Skin epidermis (tissue), 12 donors: Measurements from ENCODE around the gene RCOR3.
"Not testable (repeated sequence)": the region's sequence is repeated elsewhere in the genome, so short reads cannot be mapped to it uniquely, and the experiment has no call there.

ENCODE experiments used
- H3K27ac ChIP-seq, 21 experiments: fragments of 200-600 bp; sonication (generic) in 11 of 21; one replicate each; pipeline ENCODE4 v1.5.0; 2020; ENCODE audit warnings: mild to moderate bottlenecking in 3 of 21, inconsistent platforms in 2 of 21, moderate library complexity in 2 of 21
- H3K4me3 ChIP-seq, 7 experiments: fragments of 200-600 bp; sonication (generic) in 2 of 7; one replicate each; pipeline ENCODE4 v1.5.0; 2020; ENCODE audit warnings: inconsistent platforms in 2 of 7, mild to moderate bottlenecking in 2 of 7, moderate library complexity in 1 of 7

The RCOR3 gene

DNA sequence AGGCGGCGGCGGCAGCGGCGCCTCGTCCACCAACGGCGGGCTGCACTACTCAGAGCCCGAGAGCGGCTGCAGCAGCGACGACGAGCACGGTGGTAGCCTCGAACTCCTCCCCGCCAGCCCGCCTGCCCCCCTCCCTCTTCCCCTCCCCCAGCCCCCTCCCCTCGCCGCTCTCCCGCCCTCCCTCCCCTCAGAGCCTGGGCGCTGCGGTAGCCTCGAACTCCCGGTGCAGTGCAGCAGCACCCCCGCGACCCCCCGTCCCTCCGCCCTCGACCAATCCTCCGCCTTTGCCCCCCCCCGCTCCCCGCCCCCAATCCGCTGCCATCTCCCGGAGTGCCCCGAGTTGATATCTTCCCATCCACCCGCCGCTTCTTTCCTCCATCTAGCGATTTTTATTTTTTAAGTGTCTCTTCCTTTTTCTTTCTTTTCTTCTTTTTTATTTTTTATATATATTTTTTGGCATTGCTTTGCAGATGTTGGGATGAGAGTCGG, 516 bp downstream of the RCOR3 start:
- Histone ChIP-seq H3K4me3 (peak overlapping the region; percentile 38 to 89 (median 78)), H3K27ac (peak overlapping the region; percentile 92 to 100 (median 97))

DNA sequence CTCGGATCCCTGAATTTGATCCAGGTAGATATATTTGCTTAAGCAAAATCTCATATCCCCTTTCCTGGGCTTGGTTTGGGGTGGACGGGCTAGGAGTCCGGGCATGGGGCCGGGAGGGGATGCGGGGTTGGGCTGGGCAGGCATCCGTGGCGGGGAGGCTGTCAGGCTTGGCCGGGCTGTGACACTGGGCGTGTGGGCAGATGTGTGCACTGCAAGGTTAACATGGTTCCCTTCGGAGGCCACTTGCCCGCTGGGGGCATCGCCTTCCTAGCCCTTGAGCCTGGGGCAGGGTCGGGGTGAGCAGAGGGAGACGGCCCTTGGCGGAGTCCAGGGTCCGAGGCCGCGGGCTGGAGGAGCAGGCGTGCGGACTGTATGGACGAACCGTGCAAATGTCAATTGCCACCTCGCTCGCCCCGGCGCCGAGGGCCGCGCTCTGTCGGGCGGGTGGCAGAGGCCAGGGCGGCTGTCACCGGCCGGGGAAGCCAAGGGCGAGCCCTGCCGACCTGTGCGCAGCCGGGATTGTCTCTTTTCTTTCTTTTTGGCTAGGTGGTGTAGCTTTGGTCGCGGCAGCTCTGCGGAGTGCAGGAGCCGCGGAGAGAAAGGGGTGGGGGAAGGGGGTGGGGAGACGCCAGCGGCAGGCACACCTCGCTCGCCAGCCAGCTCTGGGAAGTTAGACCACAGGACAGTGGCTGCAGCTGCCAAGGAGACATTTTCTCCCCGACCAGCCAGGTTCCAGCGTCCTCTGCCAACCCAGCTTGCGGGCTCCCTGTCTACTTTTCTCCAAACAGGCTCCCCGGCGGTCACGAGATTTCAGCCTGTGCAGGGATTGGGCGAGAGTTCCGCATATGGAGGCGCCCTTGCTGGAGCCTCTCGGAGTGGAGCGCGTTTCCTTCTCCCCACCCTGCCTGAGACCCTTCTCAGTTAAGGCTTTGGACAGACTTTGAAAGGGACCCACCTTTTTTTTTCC, 1.3 kb downstream of the RCOR3 start:
- Histone ChIP-seq H3K27ac (peak overlapping the region; percentile 33 to 100 (median 97)), H3K4me3 (peak overlapping the region; percentile 38 to 89 (median 78))

DNA sequence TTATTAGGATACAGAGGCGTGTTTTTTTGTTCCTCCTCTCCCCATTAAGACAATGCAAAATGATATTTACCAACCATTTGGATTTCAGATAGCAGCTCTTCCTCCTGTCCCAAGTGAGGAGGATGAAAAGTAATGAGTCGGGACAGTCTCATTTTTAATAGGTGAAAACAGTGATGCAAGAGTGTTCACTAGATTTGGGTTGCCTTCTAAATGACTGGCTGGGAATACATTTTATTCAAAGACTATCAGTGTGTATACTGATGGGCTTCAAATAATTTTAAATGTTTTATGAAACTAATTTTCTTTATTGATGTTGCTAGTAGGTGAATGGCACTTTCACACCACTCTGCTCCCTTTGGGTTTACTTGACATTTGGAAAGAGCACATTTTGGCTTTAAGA, 2.1 kb downstream of the RCOR3 start:
- Histone ChIP-seq H3K27ac (peak overlapping the region in 12 of 21 experiments; percentile 72 to 99 (median 96)), H3K4me3 (peak overlapping the region; percentile 38 to 89 (median 78))

DNA sequence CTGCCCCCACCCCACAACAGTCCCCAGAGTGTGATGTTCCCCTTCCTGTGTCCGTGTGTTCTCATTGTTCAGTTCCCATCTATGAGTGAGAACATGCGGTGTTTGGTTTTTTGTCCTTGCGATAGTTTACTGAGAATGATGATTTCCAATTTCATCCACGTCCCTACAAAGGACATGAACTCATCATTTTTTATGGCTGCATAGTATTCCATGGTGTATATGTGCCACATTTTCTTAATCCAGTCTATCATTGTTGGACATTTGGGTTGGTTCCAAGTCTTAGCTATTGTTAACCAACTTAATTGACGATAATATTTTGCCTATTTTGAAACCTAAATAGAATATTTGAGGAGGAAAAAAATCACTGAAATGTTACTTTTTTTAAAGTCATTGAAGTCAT, 3.9 kb downstream of the RCOR3 start:
- not testable (repeated sequence) for H3K4me3 ChIP-seq, H3K27ac ChIP-seq

DNA sequence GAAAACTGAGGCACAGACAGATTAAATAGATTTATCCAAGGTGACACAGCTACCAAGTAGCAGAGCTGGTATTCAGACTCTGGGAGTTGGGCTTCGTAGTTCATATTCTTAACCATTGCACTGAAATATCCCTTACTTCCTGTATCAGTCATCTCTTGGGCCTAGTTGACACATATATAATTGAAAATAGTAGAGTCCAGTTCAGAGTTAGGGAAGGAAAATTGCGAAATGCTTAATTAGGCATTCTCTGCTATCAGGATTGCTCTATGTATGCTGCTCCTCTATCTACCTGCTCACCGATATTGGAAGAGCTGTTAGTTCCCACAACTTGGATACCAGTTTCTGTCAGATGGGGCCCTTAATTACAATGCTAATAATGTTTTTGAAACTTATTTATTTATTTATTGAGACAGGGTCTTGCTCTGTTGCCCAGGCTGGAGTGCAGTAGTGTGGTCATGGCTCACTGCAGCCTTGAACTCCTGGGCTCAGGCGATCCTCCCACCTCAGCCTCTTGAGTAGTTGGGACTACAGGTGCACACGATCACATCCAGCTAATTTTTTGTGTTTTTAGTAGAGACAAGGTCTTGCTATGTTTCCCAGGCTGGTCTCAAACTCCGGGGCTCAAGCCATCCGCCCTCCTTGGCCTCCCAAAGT, 8.2 kb downstream of the RCOR3 start:
- no peak overlapping the region for H3K27ac ChIP-seq
- H3K4me3 ChIP-seq = no peak overlapping the region

DNA sequence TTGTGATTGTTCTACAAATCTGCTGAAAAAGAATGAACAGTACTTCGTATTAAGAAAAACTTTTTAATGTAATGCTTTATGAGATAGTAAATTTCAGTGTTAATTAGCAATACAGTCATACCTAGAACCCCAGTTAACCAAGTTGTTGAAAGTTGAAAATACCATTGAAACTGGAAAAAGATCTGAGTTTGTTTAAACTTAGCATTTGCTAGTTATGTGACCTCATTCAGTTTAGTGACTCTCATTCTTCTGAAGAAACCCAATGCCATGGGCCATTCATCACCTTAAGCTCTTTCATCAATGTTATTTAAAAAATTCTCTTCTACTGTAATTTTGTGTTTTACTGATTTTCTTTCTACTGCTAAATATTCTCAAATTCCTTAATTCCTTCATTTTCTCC, 20.2 kb downstream of the RCOR3 start:
- no peak overlapping the region for H3K4me3 ChIP-seq
- H3K27ac ChIP-seq = no peak overlapping the region

DNA sequence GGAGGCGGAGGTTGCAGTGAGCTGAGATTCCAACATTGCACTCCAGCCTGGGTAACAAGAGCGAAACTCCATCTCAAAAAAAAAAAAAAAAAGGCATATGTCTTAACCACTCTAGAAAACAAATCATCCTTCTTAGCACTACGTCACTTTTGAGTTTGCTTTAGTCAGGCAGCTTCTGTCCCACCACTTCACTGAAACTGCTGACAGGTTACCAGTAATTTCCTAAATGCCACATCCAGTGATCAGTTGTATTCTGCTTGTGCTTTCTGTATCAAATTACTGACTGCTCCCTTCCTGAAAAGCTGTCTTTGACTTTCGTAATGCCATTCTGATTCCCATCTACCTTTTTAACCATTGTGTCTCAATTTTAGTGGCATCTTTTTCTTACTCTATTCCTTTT, 21.7 kb downstream of the RCOR3 start:
- H3K27ac ChIP-seq = no peak overlapping the region
- H3K4me3 ChIP-seq = no peak overlapping the region

DNA sequence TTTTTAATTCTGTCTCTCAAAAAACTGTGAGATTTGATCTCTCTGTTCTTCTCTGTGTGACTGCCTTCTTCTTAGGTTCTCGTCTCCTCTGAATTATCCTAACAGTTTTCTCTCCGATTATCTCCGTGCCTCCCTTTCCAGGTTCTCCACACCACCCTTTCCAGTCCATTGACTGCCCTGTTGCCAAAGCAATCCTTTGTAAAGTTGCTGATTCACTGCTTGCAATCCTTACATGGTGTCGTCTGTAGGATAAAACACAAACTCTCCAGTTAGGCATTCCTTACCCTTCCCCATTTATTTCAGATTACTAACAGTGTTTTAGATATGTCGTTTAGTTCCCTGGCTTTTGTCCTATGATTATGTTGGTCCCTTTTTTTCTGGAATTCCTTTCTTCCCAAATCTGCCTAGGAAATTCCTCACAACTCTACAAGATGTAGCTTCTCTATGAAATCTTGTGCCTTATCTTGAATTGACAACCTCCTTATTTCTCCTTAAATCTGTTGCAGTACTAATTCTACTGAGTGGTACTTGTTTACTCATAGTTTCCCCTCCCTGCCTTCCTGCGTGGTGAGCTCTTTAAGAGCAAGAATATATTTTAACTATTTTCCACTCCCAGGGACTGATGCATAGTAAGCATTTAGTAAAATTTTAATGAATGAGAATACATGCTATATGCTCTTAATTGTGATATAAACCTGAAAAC, 22.3 kb downstream of the RCOR3 start:
- Histone ChIP-seq H3K27ac (no peak overlapping the region), H3K4me3 (no peak overlapping the region)

DNA sequence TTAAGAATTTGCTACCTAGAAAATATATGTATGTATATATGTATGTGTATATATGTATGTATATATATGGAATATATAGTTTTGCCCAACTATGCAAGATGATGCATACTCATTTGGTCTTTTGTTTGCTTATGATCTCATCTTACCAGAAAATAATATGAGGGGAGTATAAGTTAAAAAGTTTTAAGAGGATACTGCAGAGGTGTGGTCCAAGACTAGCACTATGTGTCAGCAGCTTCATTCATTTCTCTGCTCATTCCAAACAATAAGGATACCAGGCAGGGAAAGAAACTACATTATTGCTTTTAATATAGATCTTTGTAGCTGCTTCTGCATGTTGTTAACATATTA, 22.8 kb downstream of the RCOR3 start:
- Histone ChIP-seq H3K27ac (no peak overlapping the region), H3K4me3 (no peak overlapping the region)

DNA sequence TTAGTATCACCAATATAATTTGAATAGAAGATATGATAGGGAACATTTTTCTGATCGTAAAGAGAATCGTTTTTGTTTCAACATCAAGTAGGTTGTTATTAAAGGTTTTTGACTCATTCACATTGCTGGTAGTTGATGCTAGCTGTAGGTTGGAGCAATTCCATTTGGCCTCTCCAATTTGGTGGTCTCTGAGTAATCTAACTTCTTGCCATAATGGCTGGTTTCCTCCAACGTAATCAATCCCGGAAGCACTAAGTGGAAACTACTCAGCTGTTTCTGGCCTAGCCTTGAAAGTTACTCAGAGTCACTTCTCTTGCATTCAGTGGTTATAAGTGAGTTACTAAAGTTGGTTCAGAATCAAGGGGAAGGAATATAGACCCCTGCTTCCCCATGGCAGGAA, 26.0 kb downstream of the RCOR3 start:
- Histone ChIP-seq H3K4me3 (no peak overlapping the region), H3K27ac (no peak overlapping the region)

DNA sequence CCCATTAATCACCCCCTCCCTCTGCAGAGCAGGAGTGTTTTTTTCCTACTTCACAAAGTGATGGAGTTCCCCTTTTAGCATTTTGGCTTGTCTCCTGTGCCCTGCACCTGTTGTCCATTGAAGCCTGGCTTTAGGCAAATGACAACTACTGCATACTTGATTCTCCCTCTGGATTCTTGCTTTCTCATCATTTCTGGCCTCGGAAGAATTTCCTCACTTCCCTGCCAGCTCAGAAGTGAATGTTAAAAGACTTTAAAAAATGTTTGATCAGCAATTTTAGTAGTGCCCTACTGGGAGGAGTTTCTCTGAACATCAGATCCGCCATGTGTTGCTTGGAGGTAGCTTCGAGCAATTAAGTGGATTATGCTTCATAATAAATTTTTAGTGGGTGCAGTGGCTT, 28.1 kb downstream of the RCOR3 start:
- no peak overlapping the region for H3K27ac ChIP-seq
- no peak overlapping the region for H3K4me3 ChIP-seq

DNA sequence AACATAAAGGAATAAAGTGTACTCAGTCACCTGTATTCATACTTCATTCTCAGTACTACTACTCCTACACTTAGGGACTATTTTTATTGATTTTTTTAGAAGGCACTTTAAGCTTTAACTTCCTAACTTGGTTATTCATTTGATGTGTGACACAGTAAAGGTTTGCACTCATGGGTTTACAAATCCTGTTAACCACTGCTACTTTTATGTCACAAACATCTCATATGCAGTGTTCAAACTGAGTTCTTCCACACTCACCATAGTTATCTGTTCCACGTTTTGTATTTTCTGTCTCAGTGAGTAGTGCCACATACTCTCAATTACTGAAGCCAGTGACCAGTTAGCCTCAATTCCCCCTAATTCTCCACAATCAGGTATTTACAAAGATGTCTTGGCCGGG, 33.2 kb downstream of the RCOR3 start:
- no peak overlapping the region for H3K27ac ChIP-seq

DNA sequence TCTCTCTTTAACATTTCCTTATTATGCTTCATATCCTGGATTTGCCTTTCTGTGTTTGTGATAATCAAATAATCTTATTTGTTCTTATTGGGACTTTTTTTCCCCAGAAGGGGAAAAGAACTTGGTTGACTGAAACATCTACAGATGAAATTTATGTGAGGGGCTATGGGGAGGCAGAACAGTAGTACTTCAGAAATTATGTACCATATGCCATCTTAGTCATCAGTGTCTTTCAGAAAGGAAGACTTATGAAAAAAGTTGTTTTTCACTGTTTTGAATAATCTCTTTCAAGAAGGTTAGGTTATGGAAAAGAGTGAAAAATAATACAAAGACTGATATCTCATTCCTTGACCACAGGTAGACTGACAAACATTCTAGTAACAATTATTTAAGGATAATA, 37.2 kb downstream of the RCOR3 start:
- Histone ChIP-seq H3K27ac (no peak overlapping the region), H3K4me3 (no peak overlapping the region)

More for the DNA sequence above, 33.2 kb downstream of the RCOR3 start:
- no peak overlapping the region for H3K4me3 ChIP-seq

DNA sequence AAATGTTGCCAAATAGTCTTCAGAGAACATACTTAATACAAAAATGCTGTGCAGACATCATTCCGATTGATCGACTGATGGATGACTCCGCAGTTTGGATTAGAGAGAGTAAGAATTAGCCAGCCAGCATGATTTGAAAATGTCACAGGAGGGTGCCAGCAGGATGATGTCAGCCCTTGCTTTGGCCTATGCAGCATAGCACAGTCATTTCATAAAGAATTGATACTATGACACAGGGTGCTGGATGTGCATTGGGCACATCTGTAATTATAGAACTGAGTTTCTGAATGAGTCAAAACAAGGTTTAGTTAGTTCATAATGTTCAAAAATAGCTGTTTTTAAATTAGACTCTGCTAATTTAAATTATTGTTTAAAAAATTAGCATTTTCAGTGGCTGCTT, 45.9 kb downstream of the RCOR3 start:
- H3K4me3 ChIP-seq = no peak overlapping the region
- no peak overlapping the region for H3K27ac ChIP-seq

DNA sequence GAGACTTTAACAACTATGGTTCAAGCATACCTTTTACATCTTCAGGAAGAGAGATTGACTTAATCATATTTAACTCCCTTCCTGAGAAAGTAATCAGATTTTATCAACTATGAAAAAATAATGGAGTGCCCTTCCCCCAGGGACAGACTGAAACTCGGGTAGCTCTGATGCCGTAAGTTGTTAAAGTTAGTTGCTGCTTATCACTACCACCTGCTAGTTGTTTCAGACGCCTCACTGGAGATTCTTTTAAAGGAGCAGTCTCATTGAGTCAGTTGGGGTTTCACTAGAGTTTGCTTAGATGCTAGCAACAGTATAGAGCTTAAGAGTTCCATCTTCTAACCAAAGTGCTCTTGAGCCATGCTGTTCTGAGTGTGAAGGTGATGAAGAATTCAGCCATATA, 50.5 kb downstream of the RCOR3 start:
- H3K4me3 ChIP-seq = no peak overlapping the region
- H3K27ac ChIP-seq = no peak overlapping the region

DNA sequence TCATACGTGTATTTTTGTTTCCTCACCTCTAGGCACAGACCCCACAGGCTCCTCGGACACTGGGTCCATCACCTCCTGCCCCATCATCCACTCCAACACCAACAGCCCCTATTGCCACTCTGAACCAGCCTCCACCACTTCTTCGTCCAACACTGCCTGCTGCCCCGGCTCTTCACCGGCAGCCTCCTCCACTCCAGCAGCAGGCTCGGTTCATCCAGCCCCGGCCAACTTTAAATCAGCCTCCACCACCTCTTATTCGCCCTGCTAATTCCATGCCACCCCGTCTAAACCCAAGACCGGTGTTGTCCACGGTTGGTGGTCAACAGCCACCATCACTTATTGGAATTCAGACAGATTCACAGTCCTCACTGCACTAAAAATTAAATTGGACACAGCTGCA, 54.2 kb downstream of the RCOR3 start:
- H3K4me3 ChIP-seq = no peak overlapping the region
- no peak overlapping the region for H3K27ac ChIP-seq

DNA sequence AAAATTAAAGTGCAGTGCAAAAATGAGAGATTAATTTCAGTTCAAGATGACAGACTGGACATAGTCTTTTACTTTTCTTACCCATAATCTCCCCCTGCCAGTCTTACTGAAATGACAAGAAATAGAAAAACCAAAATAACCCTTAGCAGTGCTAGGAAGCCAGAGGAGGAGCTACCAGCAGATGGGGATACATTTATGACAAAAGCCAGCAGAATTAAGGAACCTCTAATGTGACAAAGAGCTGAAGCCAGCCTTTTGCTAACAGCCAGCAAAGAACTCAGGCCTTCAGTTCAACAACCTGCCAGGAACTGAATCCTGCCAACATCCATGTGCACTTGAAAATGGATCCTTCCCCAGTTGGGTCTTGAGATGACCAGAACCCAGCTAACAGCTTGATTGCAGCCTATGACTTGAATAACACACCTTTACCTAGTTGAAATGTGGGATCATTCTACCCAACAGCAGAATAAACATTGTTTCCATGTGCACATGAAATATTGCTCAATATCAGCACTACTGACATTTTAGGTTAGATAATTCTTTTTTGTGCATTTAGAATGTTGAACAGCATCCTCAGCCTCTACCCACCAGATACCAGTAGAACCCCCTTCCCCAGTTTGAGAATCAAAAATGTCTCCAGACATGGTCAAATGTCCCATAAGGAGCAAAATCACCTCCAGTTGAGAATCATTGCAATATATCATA, 59.6 kb downstream of the RCOR3 start:
- no peak overlapping the region for H3K4me3 ChIP-seq
- H3K27ac ChIP-seq = no peak overlapping the region

DNA sequence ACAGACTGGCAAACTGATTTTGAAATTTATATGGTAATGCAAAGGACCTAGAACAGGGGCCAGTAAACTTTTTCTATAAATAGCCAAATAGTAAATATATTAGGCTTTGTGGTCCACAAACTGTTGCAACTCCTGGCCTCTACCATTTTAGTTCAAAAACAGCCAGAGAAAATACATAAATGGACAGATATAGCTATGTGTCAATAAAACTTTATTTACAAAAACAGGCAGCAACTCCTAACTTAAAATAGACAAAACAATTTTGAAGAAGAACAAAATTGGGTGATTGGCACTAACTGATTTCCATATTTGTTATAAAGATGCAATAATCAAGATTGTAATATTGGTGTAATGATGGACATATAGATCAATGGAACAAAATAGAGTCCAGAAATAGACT, 60.7 kb downstream of the RCOR3 start:
- Histone ChIP-seq H3K27ac (no peak overlapping the region), H3K4me3 (no peak overlapping the region)

DNA sequence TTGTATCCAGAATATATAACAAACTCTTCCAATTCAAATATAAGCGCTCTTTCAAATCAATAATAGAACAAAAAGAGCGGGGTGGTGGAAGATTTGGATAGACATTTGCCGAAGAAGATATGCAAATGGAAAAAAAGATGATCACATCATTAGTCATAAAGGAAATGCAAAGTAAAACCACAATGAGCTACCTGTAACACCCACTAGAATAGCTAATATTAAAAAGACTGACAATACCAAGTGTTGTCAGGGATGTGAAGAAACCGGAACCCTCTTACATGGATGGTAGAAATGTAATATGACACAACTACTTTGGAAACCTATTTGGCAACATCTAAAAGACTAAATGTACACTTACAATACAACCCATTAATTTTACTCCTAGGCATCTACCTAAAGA, 61.8 kb downstream of the RCOR3 start:
- no peak overlapping the region for H3K27ac ChIP-seq
- H3K4me3 ChIP-seq = no peak overlapping the region

DNA sequence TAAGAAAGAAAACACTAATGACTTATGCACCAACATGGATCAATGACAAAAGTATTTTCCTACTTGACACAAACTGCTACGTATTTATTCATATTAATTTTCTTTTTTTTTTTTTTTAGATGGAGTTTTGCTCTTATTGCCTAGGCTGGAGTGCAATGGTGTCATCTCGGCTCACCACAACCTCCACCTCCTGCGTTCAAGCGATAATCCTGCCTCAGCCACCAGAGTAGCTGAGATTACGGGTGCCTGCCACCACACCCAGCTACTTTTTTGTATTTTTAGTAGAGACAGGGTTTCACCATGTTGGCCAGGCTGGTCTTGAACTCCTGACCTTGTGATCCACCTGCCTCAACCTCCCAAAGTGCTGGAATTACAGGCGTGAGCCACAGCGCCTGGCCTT, 62.5 kb downstream of the RCOR3 start:
- H3K27ac ChIP-seq, H3K4me3 ChIP-seq: not testable (repeated sequence)
